ENCODE data around the gene XYLT1. TPM values are rescaled to one million over a fixed set of nuclear protein-coding genes. Genes with fewer than 3 reads are reported as not detected.

XYLT1 gene
- total and polyA plus RNA-seq, 2 of the 13 experiments (the other 11 are each of a cell fraction or from before 2014, with no cell fraction given): not detected

DNA sequence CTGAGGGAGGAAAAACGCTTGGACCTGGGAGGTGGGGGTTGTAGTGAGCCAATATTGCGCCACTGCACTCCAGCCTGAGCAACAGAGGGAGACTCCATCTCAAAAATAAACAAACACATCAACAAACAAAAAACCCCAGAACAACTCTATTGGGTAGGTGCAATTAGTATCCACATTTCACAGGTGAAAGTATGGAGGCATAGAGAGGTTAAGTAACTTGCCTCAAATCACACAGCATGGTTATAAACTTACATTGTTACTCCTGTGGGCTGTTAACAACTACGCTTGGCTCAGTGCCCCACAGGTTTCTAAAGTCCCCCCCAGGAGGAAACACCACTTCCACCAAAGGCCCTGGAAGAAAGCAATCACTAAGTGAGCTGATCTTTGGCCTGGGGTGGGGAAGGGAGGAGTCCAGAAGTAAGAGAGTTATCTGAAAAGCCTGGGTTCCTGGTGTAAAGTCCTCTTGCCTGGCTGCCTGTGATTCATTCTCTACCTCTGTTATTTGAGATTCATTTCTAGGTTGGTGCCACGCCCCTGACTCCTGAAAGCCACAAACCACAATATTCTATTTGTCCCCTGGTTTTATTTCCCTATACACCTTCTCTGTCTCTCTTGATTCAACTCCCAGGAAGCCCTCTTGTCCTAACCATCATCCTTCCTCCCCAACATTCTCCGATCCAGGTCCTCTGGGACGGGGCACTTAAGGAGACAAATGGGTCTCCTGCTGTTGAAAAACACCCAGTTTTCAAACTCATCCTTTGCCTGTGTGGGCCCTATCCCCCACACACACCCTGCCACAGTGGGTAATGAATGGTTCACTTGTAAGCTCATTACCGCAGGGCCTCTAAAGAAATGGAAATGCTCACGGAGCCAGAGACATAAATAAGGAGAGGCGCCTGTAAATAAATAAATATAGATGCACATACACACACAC lies 195.4 kb downstream of the XYLT1 start (continued):
- TF ChIP-seq, protein P1, sequence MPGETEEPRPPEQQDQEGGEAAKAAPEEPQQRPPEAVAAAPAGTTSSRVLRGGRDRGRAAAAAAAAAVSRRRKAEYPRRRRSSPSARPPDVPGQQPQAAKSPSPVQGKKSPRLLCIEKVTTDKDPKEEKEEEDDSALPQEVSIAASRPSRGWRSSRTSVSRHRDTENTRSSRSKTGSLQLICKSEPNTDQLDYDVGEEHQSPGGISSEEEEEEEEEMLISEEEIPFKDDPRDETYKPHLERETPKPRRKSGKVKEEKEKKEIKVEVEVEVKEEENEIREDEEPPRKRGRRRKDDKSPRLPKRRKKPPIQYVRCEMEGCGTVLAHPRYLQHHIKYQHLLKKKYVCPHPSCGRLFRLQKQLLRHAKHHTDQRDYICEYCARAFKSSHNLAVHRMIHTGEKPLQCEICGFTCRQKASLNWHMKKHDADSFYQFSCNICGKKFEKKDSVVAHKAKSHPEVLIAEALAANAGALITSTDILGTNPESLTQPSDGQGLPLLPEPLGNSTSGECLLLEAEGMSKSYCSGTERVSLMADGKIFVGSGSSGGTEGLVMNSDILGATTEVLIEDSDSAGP (CRISPR knock-in tag; IDR thresholded peaks at IDR 0.05; ENCODE audit: borderline replicate concordance): no peak
- TF ChIP-seq RAD21 (CRISPR knock-in tag; IDR thresholded peaks at IDR 0.05): no peak
- TF ChIP-seq NR2F1 (CRISPR knock-in tag; IDR thresholded peaks at IDR 0.05): peak in 1 of 2 experiments; percentile 39; a peak in 1 of 4 replicates
- TF ChIP-seq, protein P2, sequence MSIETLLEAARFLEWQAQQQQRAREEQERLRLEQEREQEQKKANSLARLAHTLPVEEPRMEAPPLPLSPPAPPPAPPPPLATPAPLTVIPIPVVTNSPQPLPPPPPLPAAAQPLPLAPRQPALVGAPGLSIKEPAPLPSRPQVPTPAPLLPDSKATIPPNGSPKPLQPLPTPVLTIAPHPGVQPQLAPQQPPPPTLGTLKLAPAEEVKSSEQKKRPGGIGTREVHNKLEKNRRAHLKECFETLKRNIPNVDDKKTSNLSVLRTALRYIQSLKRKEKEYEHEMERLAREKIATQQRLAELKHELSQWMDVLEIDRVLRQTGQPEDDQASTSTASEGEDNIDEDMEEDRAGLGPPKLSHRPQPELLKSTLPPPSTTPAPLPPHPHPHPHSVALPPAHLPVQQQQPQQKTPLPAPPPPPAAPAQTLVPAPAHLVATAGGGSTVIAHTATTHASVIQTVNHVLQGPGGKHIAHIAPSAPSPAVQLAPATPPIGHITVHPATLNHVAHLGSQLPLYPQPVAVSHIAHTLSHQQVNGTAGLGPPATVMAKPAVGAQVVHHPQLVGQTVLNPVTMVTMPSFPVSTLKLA (IDR thresholded peaks at IDR 0.05): no peak
- TF ChIP-seq, protein P3, sequence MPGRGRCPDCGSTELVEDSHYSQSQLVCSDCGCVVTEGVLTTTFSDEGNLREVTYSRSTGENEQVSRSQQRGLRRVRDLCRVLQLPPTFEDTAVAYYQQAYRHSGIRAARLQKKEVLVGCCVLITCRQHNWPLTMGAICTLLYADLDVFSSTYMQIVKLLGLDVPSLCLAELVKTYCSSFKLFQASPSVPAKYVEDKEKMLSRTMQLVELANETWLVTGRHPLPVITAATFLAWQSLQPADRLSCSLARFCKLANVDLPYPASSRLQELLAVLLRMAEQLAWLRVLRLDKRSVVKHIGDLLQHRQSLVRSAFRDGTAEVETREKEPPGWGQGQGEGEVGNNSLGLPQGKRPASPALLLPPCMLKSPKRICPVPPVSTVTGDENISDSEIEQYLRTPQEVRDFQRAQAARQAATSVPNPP (CRISPR knock-in tag; IDR thresholded peaks at IDR 0.05): no peak
- TF ChIP-seq SOX13 (IDR thresholded peaks at IDR 0.05): no peak
- TF ChIP-seq SOX13 (CRISPR knock-in tag; conservative IDR thresholded peaks at IDR 0.05 in 1 of 2, IDR thresholded peaks at IDR 0.05 in 1 of 2): no peak
- no peak for TF ChIP-seq ZMYM4 (CRISPR knock-in tag; IDR thresholded peaks at IDR 0.05)
- no peak for TF ChIP-seq ZNF549 (CRISPR knock-in tag; IDR thresholded peaks at IDR 0.05)
- peak; percentile 61 for TF ChIP-seq ZNF263 (CRISPR knock-in tag; IDR thresholded peaks at IDR 0.05)

Data from HepG2 (cell line).